Fibroblast of lung (primary cell): ENCODE results near the gene WDR37. TPM values are rescaled to one million over a fixed set of nuclear protein-coding genes. Genes with fewer than 3 reads are reported as not detected.

Experiments
- DNase-seq, 2 donors: peaks; one replicate each; pipeline versions ENCODE4 v3.0.0 to v3.0.0-alpha.2; 2010; ENCODE audit warnings: low read depth in 2 of 2
- H2AFZ ChIP-seq: 2 replicates; pipeline ENCODE4 v1.5.1; 2012; ENCODE audit warnings: low read length, control low read depth, inconsistent platforms
- H3K27ac ChIP-seq: 2 replicates; pipeline ENCODE4 v1.5.1; 2011; ENCODE audit warnings: low read length, control low read depth; ENCODE audit not compliant: insufficient read depth
- H3K27me3 ChIP-seq: 2 replicates; pipeline ENCODE4 v1.5.1; 2011; ENCODE audit warnings: mild to moderate bottlenecking, low read length; ENCODE audit not compliant: control insufficient read depth, insufficient read depth
- H3K36me3 ChIP-seq: 2 replicates; pipeline ENCODE4 v1.5.1; 2011; ENCODE audit warnings: low read length; ENCODE audit not compliant: control insufficient read depth, insufficient read depth
- H3K4me1 ChIP-seq: 2 replicates; pipeline ENCODE4 v1.5.1; 2011; ENCODE audit warnings: low read length; ENCODE audit not compliant: control insufficient read depth, insufficient read depth; ENCODE audit errors: extremely low read depth
- H3K4me2 ChIP-seq: 2 replicates; pipeline ENCODE4 v1.5.1; 2011; ENCODE audit warnings: low read length, control low read depth; ENCODE audit not compliant: insufficient read depth; ENCODE audit errors: extremely low read depth
- H3K4me3 ChIP-seq, 4 experiments: fragments of 200-600 bp in 1 of 4; sonication (generic) in 1 of 4; replicated peaks in 1 of 4; 2 replicates each; pipeline ENCODE4 v1.5.1; 2011 to 2016; ENCODE audit warnings: low read length in 4 of 4, low read depth in 3 of 4, mild to moderate bottlenecking in 3 of 4, control low read depth in 2 of 4, inconsistent platforms in 1 of 4, mixed read lengths in 1 of 4; ENCODE audit not compliant: insufficient read depth in 1 of 4; ENCODE audit errors: control extremely low read depth in 1 of 4
- H3K79me2 ChIP-seq: 2 replicates; pipeline ENCODE4 v1.5.1; 2012; ENCODE audit warnings: mild to moderate bottlenecking, low read length, inconsistent platforms; ENCODE audit not compliant: control insufficient read depth, insufficient read depth
- H3K9ac ChIP-seq: 2 replicates; pipeline ENCODE4 v1.5.1; 2011; ENCODE audit warnings: mild to moderate bottlenecking, low read length, control low read depth; ENCODE audit not compliant: insufficient read depth
- H3K9me3 ChIP-seq: 2 replicates; pipeline ENCODE4 v1.5.1; 2012; ENCODE audit warnings: low read depth, low read length; ENCODE audit not compliant: control insufficient read depth, insufficient read depth
- H4K20me1 ChIP-seq: 2 replicates; pipeline ENCODE4 v1.5.1; 2011; ENCODE audit warnings: low read length; ENCODE audit not compliant: control insufficient read depth, insufficient read depth; ENCODE audit errors: extremely low read depth
- EZH2 ChIP-seq: IDR thresholded peaks from 2 replicates; pipeline ENCODE4 v1.5.1; 2012; ENCODE audit warnings: low read length, control low read depth, mild to moderate bottlenecking; ENCODE audit errors: missing control alignments
- polyA plus RNA-seq, 2 donors: library from polyadenylated mRNA; depleted of rRNA in 1 of 2; stranded (reverse) in 1 of 2; unstranded in 1 of 2; fragments of >200 nt; gene quantifications; 2 replicates each; pipeline ENCODE4 v1.2.1, GENCODE V29; 2011 to 2012; ENCODE audit warnings: missing spikeins in 1 of 2
- total RNA-seq: library from RNA; depleted of rRNA; stranded (reverse); fragments of >200 nt; gene quantifications from 2 replicates; pipeline ENCODE4 v1.2.1, GENCODE V29; 2014
- TF ChIP-seq, protein P1 (sequence below), 2 donors: IDR thresholded peaks in 1 of 2; conservative IDR thresholded peaks in 1 of 2; 1 replicate in 1 of 2; 2 replicates in 1 of 2; pipeline ENCODE4 v1.5.1; 2011 to 2012; ENCODE audit warnings: low read length in 2 of 2, control low read depth in 1 of 2, inconsistent platforms in 1 of 2, low read depth in 1 of 2, mild to moderate bottlenecking in 1 of 2

The WDR37 gene
- total and polyA plus RNA-seq, 2 donors (not counting 1 experiment from before 2014, with no cell fraction given): 13.0 to 15.8 TPM

DNA sequence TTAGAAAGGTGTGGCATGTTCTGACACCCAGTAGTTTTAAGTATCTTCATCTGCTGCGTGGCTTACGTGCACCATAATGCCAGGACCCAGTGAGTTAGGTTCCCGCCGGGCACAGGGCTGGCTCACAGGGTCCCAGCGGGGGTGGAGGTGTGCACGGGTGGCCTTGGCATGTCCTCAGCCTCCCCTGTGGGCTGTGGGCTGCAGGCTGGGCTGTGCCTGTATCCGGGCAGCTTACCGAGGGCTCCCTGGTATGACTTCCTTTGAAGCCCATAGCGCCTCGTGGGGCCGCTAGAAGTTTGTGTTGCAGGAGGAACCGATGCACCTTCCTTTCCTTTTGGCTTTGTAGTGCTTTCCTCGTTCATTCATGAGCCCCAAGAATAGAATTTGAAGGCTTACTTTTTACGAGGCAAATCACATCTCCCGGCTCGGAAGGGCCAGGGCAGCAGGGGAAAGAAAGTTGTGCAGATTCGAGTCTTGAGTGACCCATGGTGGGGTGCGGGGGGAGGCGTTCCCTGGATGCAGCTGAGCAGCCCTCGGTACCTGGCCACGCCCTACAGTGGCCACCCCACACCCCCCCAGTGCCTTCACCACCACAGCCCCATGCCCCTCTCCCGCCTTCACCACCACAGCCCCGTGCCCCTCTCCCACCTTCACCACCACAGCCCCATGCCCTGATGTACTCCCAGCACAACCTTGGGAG is 113.2 kb downstream of the WDR37 start:
- H3K4me1 ChIP-seq: no peaks in the 10 kb centered on the region
- no peak overlapping the region for H3K27ac ChIP-seq
- H2AFZ ChIP-seq: no peak overlapping the region
- H3K9me3 ChIP-seq: no peaks in the 10 kb centered on the region
- no peaks in the 10 kb centered on the region for H3K79me2 ChIP-seq
- no peak overlapping the region for H3K4me2 ChIP-seq
- H3K27me3 ChIP-seq: no peaks in the 10 kb centered on the region
- no peaks in the 10 kb centered on the region for H4K20me1 ChIP-seq
- H3K4me3 ChIP-seq: no peak overlapping the region
- no peak overlapping the region for H3K9ac ChIP-seq
- TF ChIP-seq, protein P1, sequence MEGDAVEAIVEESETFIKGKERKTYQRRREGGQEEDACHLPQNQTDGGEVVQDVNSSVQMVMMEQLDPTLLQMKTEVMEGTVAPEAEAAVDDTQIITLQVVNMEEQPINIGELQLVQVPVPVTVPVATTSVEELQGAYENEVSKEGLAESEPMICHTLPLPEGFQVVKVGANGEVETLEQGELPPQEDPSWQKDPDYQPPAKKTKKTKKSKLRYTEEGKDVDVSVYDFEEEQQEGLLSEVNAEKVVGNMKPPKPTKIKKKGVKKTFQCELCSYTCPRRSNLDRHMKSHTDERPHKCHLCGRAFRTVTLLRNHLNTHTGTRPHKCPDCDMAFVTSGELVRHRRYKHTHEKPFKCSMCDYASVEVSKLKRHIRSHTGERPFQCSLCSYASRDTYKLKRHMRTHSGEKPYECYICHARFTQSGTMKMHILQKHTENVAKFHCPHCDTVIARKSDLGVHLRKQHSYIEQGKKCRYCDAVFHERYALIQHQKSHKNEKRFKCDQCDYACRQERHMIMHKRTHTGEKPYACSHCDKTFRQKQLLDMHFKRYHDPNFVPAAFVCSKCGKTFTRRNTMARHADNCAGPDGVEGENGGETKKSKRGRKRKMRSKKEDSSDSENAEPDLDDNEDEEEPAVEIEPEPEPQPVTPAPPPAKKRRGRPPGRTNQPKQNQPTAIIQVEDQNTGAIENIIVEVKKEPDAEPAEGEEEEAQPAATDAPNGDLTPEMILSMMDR (conservative IDR thresholded peaks at IDR 0.05 in 1 of 2, IDR thresholded peaks at IDR 0.05 in 1 of 2; ENCODE audit: low read depth in 1 of 2, low read length in 2 of 2): no peak
- no peak for TF ChIP-seq EZH2
- H3K36me3 ChIP-seq: no peaks in the 10 kb centered on the region
- no peak for DNase-seq

GRCh38 chr10:1169981-1170866 is 114.0 kb downstream of the WDR37 start:
- no peak for TF ChIP-seq EZH2
- TF ChIP-seq, protein P1 (conservative IDR thresholded peaks at IDR 0.05 in 1 of 2, IDR thresholded peaks at IDR 0.05 in 1 of 2; ENCODE audit: low read depth in 1 of 2, low read length in 2 of 2): no peak

DNA sequence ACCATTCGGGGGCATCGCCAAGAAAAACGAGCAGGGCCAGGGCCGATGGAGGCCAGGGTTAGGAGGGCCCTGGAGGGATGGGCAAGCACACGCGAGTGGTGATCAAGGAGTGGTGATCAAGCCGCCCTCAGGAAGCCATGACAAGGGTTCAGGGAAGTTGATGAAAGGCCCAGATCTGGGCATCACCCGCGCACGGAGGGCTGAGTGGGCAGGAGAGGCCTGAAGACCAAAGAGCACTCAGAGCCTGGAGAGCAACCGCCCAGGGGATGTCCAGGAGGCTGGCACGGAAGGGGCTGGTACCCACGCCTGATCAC is 114.6 kb downstream of the WDR37 start:
- Histone ChIP-seq H4K20me1 (no peaks in the 10 kb centered on the region), H3K9me3 (no peaks in the 10 kb centered on the region)

More at GRCh38 chr10:1169981-1170866, 114.0 kb downstream of the WDR37 start:
- Histone ChIP-seq H3K4me2 (no peak overlapping the region), H3K79me2 (no peaks in the 10 kb centered on the region), H3K9me3 (no peaks in the 10 kb centered on the region), H3K27me3 (no peaks in the 10 kb centered on the region), H3K9ac (no peak overlapping the region), H3K36me3 (no peaks in the 10 kb centered on the region), H4K20me1 (no peaks in the 10 kb centered on the region), H3K4me3 (no peak overlapping the region), H2AFZ (no peak overlapping the region), H3K27ac (no peak overlapping the region), H3K4me1 (no peaks in the 10 kb centered on the region)
- no peak for DNase-seq

More for the DNA sequence above, 114.6 kb downstream of the WDR37 start:
- Histone ChIP-seq H3K4me1 (no peaks in the 10 kb centered on the region), H3K27me3 (no peaks in the 10 kb centered on the region), H2AFZ (no peak overlapping the region), H3K4me2 (no peak overlapping the region), H3K27ac (no peak overlapping the region), H3K4me3 (no peak overlapping the region), H3K79me2 (no peaks in the 10 kb centered on the region), H3K36me3 (no peaks in the 10 kb centered on the region), H3K9ac (no peak overlapping the region)
- DNase-seq: no peak
- TF ChIP-seq, protein P1 (conservative IDR thresholded peaks at IDR 0.05 in 1 of 2, IDR thresholded peaks at IDR 0.05 in 1 of 2; ENCODE audit: low read depth in 1 of 2, low read length in 2 of 2): no peak
- no peak for TF ChIP-seq EZH2
